ENCODE measurements around the gene EYA4.

Gene EYA4

GRCh38 chr6:133289733-133290306 lies 48.7 kb downstream of the EYA4 start (continued):
- TF ChIP-seq PATZ1 (tag by site-specific recombination; IDR thresholded peaks at IDR 0.05) (no peak), ZNF645 (tag by site-specific recombination; IDR thresholded peaks at IDR 0.05) (no peak), ZNF626 (tag by site-specific recombination; IDR thresholded peaks at IDR 0.05) (no peak), ZFP3 (tag by site-specific recombination; IDR thresholded peaks at IDR 0.05; ENCODE audit: low read depth) (no peak), ZNF26 (tag by site-specific recombination; IDR thresholded peaks at IDR 0.05) (no peak), INSM2 (tag by site-specific recombination; IDR thresholded peaks at IDR 0.05) (no peak), HOXA7 (CRISPR knock-in tag; IDR thresholded peaks at IDR 0.05; ENCODE audit: borderline replicate concordance) (no peak), ZNF211 (tag by site-specific recombination; IDR thresholded peaks at IDR 0.05; ENCODE audit: low read depth) (no peak), MZF1 (tag by site-specific recombination; IDR thresholded peaks at IDR 0.05; ENCODE audit: borderline replicate concordance) (peak; percentile 24; the same call in 1 of the 2 replicates), ZNF610 (tag by site-specific recombination; IDR thresholded peaks at IDR 0.05; ENCODE audit: borderline replicate concordance) (no peak), ZFHX2 (tag by site-specific recombination; conservative IDR thresholded peaks at IDR 0.05) (no peak), ZBTB6 (tag by site-specific recombination; IDR thresholded peaks at IDR 0.05) (no peak; the same call in 1 of the 2 replicates), ZNF544 (tag by site-specific recombination; IDR thresholded peaks at IDR 0.05) (no peak), ZSCAN23 (tag by site-specific recombination; IDR thresholded peaks at IDR 0.05) (no peak), ZNF660 (tag by site-specific recombination; IDR thresholded peaks at IDR 0.05) (no peak), SALL2 (tag by site-specific recombination; IDR thresholded peaks at IDR 0.05; ENCODE audit: borderline replicate concordance) (no peak), ZNF501 (tag by site-specific recombination; IDR thresholded peaks at IDR 0.05) (no peak), ZBTB26 (tag by site-specific recombination; optimal IDR thresholded peaks at IDR 0.05) (no peak), SETDB1 (IDR thresholded peaks at IDR 0.05; ENCODE audit: insufficient read length, low read length) (no peak), ZNF580 (tag by site-specific recombination; IDR thresholded peaks at IDR 0.05) (peak; percentile 74), ZSCAN18 (tag by site-specific recombination; IDR thresholded peaks at IDR 0.05) (no peak), ZEB2 (tag by site-specific recombination; IDR thresholded peaks at IDR 0.05) (no peak), ZNF513 (tag by site-specific recombination; IDR thresholded peaks at IDR 0.05) (no peak), ZNF707 (tag by site-specific recombination; IDR thresholded peaks at IDR 0.05) (no peak), ZBTB48 (tag by site-specific recombination; IDR thresholded peaks at IDR 0.05) (0 out of 2 replicates have a peak, but pooled peaks have one; percentile 20)
